GM19043 (cell line): Measurements from ENCODE around the gene RNGTT.

Experiments
- ATAC-seq: cut with Tn5 transposase; IDR thresholded peaks from one replicate; pipeline ENCODE4 v1.9.1; 2021; ENCODE audit warnings: low read depth; ENCODE audit not compliant: unreplicated experiment

RNGTT gene

GRCh38 chr6:88671624-88672023 lies 291.8 kb downstream of the RNGTT start:
- ATAC-seq, result no peak

- no peak for ATAC-seq
Observed at GRCh38 chr6:88670369-88670768, 293.0 kb downstream of the RNGTT start.

GRCh38 chr6:88669475-88669874 lies 293.9 kb downstream of the RNGTT start:
- ATAC-seq, result no peak

- ATAC-seq, result no peak
Observed at GRCh38 chr6:88666901-88667300, 296.5 kb downstream of the RNGTT start.

GRCh38 chr6:88665131-88665530 lies 298.3 kb downstream of the RNGTT start:
- ATAC-seq, result no peak

- ATAC-seq, result no peak
Observed at GRCh38 chr6:88663801-88664200, 299.6 kb downstream of the RNGTT start.

GRCh38 chr6:88662653-88663174 lies 300.7 kb downstream of the RNGTT start:
- no peak for ATAC-seq

GRCh38 chr6:88662163-88662580 lies 301.2 kb downstream of the RNGTT start:
- ATAC-seq, result peak; percentile 88

GRCh38 chr6:88661136-88661535 lies 302.3 kb downstream of the RNGTT start:
- no peak for ATAC-seq

GRCh38 chr6:88655586-88655985 lies 307.8 kb downstream of the RNGTT start:
- no peak for ATAC-seq

- no peak for ATAC-seq
Observed at GRCh38 chr6:88653936-88654335, 309.5 kb downstream of the RNGTT start.

GRCh38 chr6:88651400-88651799 lies 312.0 kb downstream of the RNGTT start:
- no peak for ATAC-seq

- ATAC-seq, result no peak
Observed at GRCh38 chr6:88650979-88651378, 312.4 kb downstream of the RNGTT start.

GRCh38 chr6:88650029-88650619 lies 313.3 kb downstream of the RNGTT start:
- peak; percentile 93 for ATAC-seq

- ATAC-seq, result peak; percentile 92
Observed at GRCh38 chr6:88641178-88641903, 322.1 kb downstream of the RNGTT start.

- ATAC-seq, result no peak
Observed at GRCh38 chr6:88637761-88638545, 325.5 kb downstream of the RNGTT start.

GRCh38 chr6:88636871-88637270 lies 326.5 kb downstream of the RNGTT start:
- ATAC-seq, result no peak

GRCh38 chr6:88633782-88634181 lies 329.6 kb downstream of the RNGTT start:
- no peak for ATAC-seq

GRCh38 chr6:88631830-88632229 lies 331.6 kb downstream of the RNGTT start:
- ATAC-seq, result no peak

- ATAC-seq, result no peak
Observed at GRCh38 chr6:88629838-88630494, 333.5 kb downstream of the RNGTT start.

GRCh38 chr6:88626460-88626859 lies 337.0 kb downstream of the RNGTT start:
- no peak for ATAC-seq
